ENCODE data around the gene PEMT. TPM values are rescaled to one million over a fixed set of nuclear protein-coding genes. Genes with fewer than 3 reads are reported as not detected.
A peak's percentile ranks its signal among the peaks of the same experiment; 100 is the strongest.
"Not testable (repeated sequence)": the region's sequence is repeated elsewhere in the genome, so short reads cannot be mapped to it uniquely, and the experiment has no call there.

The PEMT gene
- polyA plus RNA-seq, 1 donor: 24.2 TPM

DNA sequence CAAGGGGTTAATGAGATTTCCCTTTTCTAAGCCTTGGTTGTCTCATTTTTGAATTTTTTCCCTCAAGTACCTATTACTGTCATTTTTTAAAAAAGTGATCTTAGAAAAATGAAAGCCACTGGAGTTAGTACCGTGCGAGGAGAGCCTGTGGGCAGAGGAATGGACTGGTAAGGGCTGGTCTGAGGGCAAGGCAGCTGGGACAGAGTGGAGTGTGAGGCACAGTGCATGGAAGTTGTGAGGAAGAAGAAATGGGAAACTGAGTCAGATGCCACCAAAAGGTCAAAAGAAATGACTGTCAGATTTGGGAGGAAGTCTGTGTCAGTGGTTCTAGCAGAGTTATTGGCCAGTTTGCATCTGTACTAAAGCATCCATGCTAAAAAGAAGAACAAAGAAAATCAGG is 103.5 kb downstream of the PEMT start:
- no peak for DNase-seq (ENCODE audit: low read depth)

DNA sequence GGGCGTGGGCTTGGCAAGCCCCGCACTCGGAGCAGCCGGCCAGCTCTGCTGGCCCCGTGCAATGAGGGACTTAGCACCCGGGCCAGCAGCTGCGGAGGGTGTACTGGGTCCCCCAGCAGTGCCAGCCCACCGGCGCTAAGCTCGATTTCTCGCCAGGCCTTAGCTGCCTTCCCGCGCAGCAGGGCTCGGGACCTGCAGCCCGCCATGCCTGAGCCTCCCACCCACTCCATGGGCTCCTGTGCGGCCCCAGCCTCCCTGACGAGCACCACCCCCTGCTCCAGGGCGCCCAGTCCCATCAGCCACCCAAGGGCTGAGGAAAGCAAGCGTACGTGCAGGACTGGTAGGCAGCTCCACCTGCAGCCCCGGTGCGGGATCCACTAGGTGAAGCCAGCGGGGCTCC is 105.1 kb downstream of the PEMT start:
- not testable (repeated sequence) for DNase-seq (ENCODE audit: low read depth)

DNA sequence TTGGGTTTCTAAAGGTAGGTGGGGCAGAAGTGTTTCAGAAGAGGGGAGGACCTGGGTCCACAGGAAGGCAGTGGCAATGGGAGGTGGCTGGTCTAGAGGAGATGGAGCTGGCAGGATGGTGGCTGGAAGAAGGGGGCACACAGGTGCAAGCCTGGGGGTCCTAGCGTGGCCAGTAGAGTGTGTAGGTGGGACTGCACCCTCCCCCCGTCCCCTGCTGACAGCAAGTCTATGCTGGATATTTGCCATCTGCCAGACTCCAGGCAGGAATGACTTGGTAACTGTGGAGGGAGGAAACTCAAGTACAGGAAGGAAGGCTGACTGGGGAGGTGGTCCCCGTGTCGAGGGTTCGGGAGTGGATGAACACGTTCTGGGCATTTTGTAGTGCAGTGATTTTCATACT is 106.1 kb downstream of the PEMT start:
- no peak for DNase-seq (ENCODE audit: low read depth)

DNA sequence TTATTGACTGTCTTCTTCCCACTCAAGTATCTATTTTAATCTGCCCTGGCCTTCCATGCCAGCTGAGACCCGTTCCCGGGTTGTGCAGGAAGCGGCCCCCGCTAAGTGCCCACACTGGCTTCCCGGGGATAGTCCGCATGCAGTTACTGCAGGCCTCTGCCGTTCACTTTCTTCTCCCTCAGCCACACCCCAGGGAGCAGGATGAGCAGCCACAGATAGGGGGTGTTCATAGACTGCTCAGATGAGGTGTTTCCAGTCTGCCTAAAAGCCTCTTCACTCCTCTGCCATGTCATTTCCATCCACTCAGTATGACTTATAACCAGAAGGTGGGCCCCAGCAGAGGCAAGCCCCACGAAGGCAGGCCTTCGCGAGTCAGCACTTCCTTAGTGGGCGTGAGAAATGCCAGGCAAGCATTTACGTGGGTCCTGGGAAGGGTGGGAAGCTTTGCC is 107.0 kb downstream of the PEMT start:
- no peak for DNase-seq (ENCODE audit: low read depth)

DNA sequence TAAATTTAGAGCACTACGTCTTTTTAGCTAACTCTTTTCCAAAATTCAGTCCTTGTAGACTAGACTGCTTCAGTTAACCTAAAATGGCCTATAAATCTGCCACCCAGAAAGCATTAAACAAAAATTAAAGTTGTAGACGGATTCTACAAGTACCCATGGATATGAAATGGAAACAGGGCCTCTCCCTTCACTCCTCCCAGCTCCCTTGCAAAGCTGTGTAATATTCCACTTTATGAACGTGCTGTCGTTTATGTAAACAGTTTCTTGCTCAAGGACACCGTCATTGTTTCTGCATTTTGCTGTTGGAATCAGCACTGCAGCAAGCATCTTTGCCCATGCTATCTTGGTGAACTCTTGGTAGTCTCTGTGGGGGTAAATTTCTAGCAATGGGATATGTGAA is 109.6 kb downstream of the PEMT start:
- DNase-seq (ENCODE audit: low read depth): no peak

DNA sequence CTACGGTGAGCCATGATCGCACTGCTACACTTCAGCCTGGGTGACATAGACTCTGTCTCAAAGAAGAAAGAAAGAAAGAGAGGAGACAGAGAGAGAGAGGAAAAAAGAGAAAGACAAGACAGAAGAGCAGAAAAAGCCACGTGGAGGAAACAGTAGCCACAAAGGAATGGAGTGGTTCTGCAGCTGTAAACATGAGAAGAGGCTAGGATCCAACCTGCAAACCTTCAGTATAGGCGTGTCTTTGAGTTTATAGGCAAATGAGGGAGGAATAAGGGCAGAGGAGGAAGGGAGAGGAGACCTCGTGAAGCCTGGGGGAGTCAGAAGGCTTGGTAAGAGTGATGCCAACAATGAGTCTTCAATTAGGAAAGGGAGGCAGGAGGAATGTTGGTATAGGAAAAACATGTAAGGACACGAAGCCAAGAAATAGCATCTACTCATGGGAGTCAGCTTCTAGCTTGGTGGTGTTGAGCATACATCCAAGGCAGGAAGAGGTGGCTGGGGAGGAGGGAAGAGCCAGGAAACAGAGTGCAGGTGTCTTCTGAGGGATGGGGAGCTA is 110.8 kb downstream of the PEMT start:
- no peak for DNase-seq (ENCODE audit: low read depth)

DNA sequence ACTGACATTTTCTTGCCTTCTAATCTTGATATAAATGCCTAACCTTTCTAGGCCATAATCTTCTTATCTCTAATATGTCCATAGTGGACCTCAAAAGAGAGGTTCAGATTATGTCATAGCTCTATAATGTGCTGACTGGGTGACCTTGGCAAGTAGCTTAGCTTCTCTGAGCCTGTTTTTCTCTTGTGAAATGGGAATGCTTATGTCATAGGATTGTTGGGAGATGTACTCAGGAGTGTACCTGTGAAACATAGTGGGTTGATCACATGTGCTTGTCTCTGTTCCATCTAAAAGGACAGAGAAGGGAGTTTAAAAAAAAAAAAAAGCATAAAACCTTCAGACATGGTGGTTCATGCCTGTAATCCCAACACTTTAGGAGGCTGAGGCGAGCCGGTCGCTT is 112.3 kb downstream of the PEMT start:
- no peak for DNase-seq (ENCODE audit: low read depth)

DNA sequence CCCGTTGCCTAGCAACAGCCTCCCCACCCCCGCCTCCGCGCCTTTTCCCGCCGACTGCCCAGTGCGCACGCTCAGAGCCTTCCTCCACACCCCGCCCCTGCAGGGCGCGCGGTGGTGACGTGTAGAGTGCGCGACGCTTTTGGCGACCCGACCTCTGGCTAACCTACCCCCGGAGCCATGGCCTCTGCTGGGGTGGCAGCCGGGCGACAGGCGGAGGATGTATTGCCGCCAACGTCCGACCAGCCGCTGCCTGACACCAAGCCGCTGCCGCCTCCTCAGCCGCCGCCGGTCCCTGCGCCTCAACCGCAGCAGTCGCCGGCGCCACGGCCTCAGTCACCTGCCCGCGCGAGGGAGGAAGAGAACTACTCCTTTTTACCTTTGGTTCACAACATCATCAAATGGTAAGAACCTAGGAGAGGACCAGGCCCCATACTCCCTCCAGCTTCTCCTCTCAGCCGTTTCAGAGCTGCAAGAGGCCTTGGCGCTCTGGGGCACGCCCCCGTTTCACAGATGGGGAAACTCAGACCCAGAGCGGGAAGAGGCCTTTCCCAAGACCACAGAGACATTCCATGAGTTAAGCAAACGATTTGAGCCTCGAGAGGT is 114.5 kb downstream of the PEMT start, which contains the start of gene MED9:
MED9 (plus strand) TSS at position 136 of the 603 bp plus-strand sequence; CDS start at position 178, 42 bp downstream.
- peak; percentile 70 for DNase-seq (ENCODE audit: low read depth)

DNA sequence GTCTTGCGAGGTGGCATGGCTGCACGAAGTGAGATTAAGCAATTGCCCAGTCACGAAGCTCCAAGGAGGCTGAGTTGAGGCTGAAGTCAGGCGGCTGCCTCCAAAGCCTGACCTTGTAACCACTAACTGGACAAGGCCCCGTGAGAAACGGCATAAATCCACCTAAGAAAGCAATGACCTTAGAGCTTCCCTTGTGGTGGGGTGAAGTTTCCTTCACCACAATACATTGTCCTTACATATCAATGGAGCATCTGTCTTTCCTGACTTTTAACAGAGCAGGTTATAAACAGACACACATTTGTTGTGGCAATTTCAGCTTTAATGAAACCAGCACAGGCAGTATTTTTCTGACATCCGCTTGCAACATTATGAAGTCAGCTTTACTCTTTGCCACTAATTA is 117.2 kb downstream of the PEMT start:
- no peak for DNase-seq (ENCODE audit: low read depth)

DNA sequence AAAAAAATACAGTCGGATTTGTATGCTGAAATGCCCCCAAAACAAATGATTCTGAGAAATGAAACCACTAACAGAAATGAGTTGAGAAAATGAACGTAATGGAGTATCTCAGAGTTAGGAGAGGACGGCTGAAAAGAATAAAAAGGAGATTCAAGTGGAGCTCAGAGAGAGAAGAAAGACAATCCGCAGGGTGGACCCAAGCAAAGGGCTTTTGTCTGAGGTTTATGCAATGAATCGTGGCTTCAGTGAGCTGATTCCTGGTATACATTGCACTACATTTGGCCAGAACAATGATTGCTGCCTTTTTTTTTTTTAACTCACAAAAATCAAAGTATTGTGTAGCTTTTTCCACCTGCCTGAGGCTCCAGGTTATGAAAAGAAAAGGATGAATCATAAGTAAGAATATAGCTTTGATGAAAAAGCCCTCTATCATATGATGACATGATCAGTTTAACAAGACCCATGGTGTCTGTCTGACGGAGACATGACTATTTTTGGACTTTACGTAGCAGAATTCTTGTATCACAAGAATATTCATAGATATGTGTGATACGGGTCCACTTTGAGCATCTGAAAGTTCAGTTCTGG is 119.1 kb downstream of the PEMT start:
- no peak for DNase-seq (ENCODE audit: low read depth)

DNA sequence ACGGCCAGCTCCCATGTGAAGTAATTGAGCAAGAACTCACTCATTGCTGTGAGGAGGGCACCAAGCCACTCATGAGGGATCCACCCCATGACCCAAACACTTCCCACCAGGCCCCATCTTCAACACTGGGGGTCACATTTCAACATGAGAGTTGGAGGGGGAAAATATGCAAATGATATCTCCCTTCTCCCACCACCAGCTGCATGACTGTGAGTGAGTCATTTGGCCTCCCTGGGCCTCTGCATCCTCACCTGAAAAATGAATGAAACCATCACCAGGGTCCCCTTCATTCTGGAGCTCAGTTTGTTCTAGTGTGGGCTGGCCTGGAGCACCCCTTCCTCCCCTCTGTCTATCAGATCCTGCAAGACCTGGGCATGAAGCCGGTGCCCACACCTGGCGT is 121.5 kb downstream of the PEMT start:
- no peak for DNase-seq (ENCODE audit: low read depth)

DNA sequence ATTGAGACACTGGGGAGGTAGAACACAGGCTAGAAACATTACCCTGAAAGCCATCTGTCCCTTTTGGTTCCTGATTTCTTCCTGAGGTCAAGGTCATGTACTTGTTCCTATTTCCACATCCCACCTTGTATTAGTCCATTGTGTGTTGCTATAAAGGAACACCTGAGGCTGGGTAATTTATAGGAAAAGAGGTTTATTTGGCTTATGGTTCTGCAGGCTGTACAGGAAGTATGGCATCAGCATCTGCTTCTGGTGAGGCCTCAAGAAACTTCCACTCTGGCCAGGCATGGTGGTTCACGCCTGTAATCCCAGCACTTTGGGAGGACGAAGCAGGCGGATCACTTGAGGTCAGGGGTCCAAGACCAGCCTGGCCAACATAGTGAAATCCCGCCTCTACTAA is 122.2 kb downstream of the PEMT start:
- no peak for DNase-seq (ENCODE audit: low read depth)

DNA sequence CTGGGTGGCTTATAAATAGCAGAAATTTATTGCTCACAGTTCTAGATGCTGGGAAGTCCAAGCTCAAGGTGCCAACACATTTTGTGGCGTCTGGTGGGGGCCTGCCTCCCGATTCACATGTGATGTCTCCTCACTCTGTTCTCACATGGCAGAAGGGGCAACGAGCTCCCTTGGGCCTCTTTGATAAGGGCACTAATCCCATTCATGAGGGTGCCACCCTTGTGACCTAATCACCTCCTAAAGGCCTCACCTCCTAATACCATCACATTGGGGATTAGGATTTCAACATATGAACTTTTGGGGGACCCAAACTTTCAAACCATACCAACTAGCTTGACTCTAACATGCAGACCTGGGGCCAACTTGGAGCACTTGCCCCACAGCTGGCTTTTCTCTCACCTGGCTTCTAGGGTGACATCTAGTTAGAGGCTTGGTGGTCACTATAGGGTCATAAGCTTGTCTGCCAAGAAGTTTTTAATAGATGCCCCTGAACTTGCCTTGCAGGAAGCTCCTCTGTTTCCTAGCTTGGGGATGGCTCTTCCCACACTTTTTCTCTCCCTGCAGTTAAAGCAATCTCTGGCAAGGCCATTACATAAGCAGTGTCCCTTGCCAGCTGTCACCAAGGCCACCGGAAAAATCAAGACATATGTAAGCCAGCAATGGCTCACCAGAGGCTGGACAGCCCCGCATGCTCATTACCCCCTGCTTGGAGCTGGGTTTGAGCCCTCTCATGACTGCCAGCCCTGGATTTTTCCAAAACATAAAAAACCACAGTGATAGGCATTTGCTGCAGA is 123.1 kb downstream of the PEMT start:
- DNase-seq (ENCODE audit: low read depth): no peak

DNA sequence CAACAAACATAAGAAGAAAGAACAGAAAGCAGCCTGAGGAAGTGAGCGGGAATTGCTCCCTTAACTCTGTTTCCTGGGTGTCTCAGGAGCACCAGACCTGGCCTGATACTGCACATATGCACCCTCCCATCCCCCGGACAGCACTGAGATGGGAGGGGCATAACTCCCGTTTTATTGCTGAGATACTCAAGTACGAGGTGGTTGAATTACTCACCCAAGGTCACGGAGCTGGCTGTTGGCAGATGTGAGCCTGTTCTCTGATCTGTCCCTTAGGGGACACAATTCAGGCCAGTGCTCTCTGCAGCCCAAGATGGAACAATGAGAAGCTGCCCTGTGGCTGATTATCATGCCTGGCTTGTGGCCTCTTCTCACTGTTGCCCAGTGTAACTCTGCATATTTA is 123.8 kb downstream of the PEMT start:
- DNase-seq (ENCODE audit: low read depth): no peak

DNA sequence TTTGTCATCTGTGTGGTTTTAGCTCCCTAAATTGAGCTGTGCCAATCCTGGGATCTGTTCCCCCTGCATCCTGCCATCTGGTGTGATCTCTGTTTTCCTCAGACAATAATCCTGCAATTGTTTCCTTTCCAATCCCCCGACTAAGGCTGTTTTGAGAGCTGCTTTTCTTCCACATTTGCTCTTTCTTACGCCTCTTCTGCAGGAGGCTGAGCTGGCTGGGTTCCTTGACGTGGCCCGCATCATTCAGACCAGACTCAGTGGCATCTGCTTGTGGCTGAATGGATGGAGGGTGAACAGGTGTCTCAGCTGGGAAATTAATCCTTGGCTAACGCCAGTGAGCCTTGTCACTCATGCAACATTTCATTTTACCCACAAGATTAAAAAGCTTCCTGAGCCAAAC is 124.5 kb downstream of the PEMT start:
- no peak for DNase-seq (ENCODE audit: low read depth)

DNA sequence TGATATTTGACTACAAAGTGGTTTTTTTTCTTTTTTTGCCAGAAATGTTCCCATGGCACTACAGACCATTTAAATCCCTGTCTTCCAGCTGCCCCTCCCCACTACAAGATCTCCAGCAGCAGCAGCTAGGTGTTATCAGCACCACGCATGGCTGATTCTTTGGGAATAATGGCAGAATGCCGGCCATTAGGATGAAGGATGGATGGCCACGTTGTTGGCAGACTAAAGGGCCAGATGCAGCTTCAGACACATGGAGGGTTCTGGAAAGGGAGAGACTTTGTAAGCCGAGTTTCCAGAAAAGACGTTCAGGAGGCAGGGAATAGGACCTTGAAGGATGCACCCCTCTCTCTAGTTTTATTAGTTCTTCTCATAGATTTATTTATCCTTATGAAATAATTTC is 125.0 kb downstream of the PEMT start:
- DNase-seq (ENCODE audit: low read depth): no peak

DNA sequence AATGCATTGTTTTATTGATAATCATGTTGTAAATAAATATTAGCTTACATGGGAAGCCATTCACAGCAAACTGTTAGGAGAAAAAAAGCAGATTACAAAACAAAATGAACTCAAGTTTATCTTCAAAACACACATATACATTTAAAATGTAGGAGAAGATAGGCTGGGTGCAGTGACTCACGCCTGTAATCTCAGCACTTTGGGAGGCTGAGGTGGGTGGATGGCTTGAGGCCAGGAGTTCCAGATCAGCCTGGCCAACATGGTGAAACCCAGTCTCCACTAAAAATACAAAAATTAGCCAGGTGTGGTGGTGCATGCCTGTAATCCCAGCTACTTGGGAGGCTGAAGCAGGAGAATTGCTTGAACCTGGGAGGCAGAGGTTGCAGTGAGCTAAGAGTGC is 125.6 kb downstream of the PEMT start:
- not testable (repeated sequence) for DNase-seq (ENCODE audit: low read depth)

DNA sequence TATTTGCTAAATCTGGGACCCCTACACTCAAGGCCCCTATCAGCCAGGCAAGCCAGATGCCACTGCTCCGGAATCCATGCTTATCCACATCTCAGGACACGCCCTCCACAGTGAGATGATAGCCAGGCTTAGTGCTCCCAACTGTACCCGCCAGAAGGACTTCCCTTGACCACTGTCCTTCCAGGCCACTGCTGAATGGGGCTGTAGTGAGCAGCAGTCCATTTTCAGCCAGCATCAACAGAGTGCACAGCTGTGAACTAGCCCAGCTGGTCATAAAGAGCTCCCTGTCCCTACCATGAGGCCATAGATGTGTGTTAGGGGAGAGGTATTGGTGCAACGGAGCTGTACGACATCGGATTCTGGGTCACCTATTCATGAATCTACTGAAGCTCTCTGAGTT is 127.7 kb downstream of the PEMT start:
- DNase-seq (ENCODE audit: low read depth): no peak

DNA sequence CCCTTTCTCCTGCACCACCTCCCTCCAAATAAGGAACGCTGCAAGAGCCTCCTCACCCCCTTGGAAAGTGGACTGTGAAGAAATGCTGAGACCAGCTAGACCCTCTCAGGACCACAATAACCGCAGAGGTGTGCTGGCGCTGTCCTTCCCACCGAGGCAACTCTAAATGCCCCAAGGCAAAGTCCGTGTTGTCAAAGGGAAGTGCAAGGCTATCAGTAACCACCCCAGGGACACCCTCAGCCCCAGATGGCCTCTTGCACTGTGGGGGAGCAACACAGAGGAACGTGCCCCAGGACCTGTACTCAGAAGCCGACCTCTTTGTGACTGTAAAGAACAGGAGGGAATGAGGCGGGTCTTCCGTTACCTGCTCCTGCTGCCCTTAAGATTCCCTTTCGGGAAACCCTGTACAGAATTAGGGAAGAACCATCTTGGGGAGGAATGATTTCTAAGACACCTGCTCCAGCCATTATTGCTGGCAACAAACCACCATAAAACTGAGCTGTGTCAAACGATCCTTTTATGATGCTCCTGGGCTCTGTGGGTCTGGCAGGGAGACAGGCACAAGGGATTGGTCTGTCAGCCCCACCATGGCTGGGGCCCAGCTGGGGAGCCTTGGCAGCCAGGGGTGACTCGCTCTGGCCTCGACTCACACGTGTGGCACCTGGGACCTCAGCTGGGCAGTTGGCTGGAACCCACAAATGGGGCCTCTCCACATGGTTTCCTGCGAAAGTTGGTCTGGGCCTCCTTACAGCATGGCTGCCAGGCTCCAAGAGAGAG is 129.3 kb downstream of the PEMT start:
- DNase-seq (ENCODE audit: low read depth): no peak

DNA sequence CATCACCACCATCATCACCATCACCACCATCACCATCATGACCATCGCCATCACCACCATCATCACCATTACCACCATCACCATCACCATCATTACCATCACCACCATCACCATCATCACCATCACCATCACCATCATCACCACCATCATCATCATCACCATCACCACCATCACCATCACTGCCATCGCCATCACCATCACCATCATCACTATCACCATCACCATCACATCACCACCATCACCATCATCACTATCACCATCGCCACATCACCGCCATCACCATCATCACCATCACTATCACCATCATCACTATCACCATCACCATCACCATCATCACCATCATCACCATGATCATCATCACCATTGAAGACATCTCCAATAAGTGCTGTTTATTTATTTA is 131.5 kb downstream of the PEMT start:
- DNase-seq (ENCODE audit: low read depth): no peak

DNA sequence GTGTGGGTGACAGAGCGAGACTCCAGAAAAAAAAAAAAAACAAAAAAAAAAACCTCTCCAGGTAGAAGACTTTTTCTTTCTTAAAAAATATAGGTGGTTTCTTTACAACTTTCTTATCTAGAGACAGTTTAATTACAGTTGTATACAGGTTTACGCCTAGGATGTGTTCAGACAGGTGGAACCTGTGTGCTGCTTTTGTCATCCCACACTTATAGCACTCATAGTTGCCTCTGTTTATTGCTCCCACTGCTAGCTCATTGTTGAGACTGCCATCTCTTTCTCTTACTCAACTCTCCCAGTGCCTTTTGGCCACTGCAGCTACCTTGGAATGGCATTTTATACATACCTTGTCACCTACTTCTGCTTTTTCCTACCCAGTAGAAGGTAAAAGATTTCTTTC is 133.8 kb downstream of the PEMT start:
- DNase-seq (ENCODE audit: low read depth): no peak

DNA sequence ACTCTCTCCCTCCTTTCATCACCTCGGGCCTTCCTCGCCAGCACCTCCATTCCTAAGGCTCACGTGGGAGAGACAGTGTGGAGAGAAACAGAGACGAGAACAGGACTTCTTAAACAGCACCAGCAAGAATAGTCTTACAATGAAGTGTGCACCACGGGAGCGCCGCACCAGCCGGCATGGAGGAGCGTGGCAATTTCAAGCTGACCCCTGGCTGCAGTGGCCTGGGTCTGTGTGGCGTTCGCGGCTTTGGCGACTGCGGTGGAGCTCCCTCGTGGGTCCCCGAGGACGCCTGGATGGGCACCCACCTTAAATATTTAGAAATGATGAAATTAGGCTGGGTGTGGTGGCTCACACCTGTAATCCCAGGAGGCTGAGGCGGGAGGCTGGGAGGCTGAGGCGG is 135.3 kb downstream of the PEMT start:
- DNase-seq (ENCODE audit: low read depth): no peak
